Liver (tissue), 9 donors: Measurements from ENCODE around the gene LUC7L3. TPM values are rescaled to one million over a fixed set of nuclear protein-coding genes. Genes with fewer than 3 reads are reported as not detected.

Experiments used
- DNase-seq: peaks from one replicate; pipeline ENCODE4 v3.0.0-alpha.2; 2017; ENCODE audit warnings: low spot score
- H3K27ac ChIP-seq, 2 donors: one replicate each; pipeline ENCODE4 v1.7.0; 2013; ENCODE audit warnings: inconsistent platforms in 2 of 2, low read length in 2 of 2, control low read depth in 1 of 2, low read depth in 1 of 2, mild to moderate bottlenecking in 1 of 2
- H3K27me3 ChIP-seq, 4 donors: one replicate each; pipeline versions ENCODE4 v1.6.1 to v1.7.0; 2013; ENCODE audit warnings: low read length in 3 of 4, inconsistent platforms in 1 of 4, mild to moderate bottlenecking in 1 of 4, moderate library complexity in 1 of 4; ENCODE audit not compliant: control insufficient read depth in 4 of 4, insufficient read depth in 4 of 4
- H3K36me3 ChIP-seq, 4 donors: one replicate each; pipeline versions ENCODE4 v1.6.1 to v1.7.0; 2013; ENCODE audit warnings: low read length in 3 of 4, mild to moderate bottlenecking in 3 of 4, low read depth in 1 of 4, moderate library complexity in 1 of 4; ENCODE audit not compliant: control insufficient read depth in 4 of 4, insufficient read depth in 3 of 4
- H3K4me1 ChIP-seq, 4 donors: one replicate each; pipeline versions ENCODE4 v1.6.1 to v1.7.0; 2013; ENCODE audit warnings: low read length in 3 of 4, mild to moderate bottlenecking in 3 of 4, moderate library complexity in 1 of 4; ENCODE audit not compliant: control insufficient read depth in 4 of 4, insufficient read depth in 4 of 4
- H3K4me3 ChIP-seq, 3 donors: one replicate each; pipeline versions ENCODE4 v1.6.1 to v1.7.0; 2013; ENCODE audit warnings: low read length in 3 of 3, control low read depth in 1 of 3, low read depth in 1 of 3, mild to moderate bottlenecking in 1 of 3
- H3K9ac ChIP-seq, 2 donors: one replicate each; pipeline ENCODE4 v1.7.0; 2013; ENCODE audit warnings: low read length in 2 of 2, mild to moderate bottlenecking in 2 of 2, moderate library complexity in 2 of 2, control low read depth in 1 of 2, low read depth in 1 of 2
- H3K9me3 ChIP-seq, 4 donors: one replicate each; pipeline versions ENCODE4 v1.6.1 to v1.7.0; 2013; ENCODE audit warnings: low read length in 3 of 4; ENCODE audit not compliant: control insufficient read depth in 4 of 4
- EGR1 ChIP-seq, 2 donors: IDR thresholded peaks; 2 replicates each; pipeline ENCODE4 v1.6.1; 2016 to 2018; ENCODE audit warnings: antibody characterized with exemption in 2 of 2, low read depth in 2 of 2
- FOXA1 ChIP-seq: IDR thresholded peaks from 2 replicates; pipeline ENCODE4 v1.6.1; 2016; ENCODE audit warnings: antibody characterized with exemption
- FOXA2 ChIP-seq: IDR thresholded peaks from 2 replicates; pipeline ENCODE4 v1.6.1; 2016; ENCODE audit warnings: antibody characterized with exemption
- GABPA ChIP-seq, 2 donors: IDR thresholded peaks in 1 of 2; conservative IDR thresholded peaks in 1 of 2; 2 replicates each; pipeline ENCODE4 v1.6.1; 2016; ENCODE audit warnings: antibody characterized with exemption in 2 of 2, mild to moderate bottlenecking in 1 of 2, moderate library complexity in 1 of 2
- HNF4A ChIP-seq, 2 donors: conservative IDR thresholded peaks; 2 replicates each; pipeline ENCODE4 v1.6.1; 2016; ENCODE audit warnings: antibody characterized with exemption in 2 of 2, mild to moderate bottlenecking in 2 of 2
- HNF4G ChIP-seq: IDR thresholded peaks from 2 replicates; pipeline ENCODE4 v1.6.1; 2016; ENCODE audit warnings: antibody characterized with exemption
- JUND ChIP-seq, 2 donors: IDR thresholded peaks; 2 replicates each; pipeline ENCODE4 v1.6.1; 2016; ENCODE audit warnings: antibody characterized with exemption in 2 of 2
- NR2F2 ChIP-seq: IDR thresholded peaks from 2 replicates; pipeline ENCODE4 v1.6.1; 2016; ENCODE audit warnings: antibody characterized with exemption
- RXRA ChIP-seq, 2 donors: IDR thresholded peaks; 2 replicates each; pipeline ENCODE4 v1.6.1; 2017 to 2018; ENCODE audit warnings: antibody characterized with exemption in 2 of 2, mild to moderate bottlenecking in 1 of 2
- SP1 ChIP-seq: IDR thresholded peaks from 2 replicates; pipeline ENCODE4 v1.6.1; 2018; ENCODE audit warnings: antibody characterized with exemption, mild to moderate bottlenecking
- TAF1 ChIP-seq: conservative IDR thresholded peaks from 2 replicates; pipeline ENCODE4 v1.6.1; 2016; ENCODE audit warnings: antibody characterized with exemption, mild to moderate bottlenecking
- YY1 ChIP-seq: IDR thresholded peaks from 2 replicates; pipeline ENCODE4 v1.6.1; 2016; ENCODE audit warnings: antibody characterized with exemption, mild to moderate bottlenecking
- WGBS: extraction: QIAGEN DNeasy Blood & Tissue Kit; methylation state at CpG from one replicate; pipeline ENCODE4 v1.1.7; 2013; 5-methylcytosine and 5-hydroxymethylcytosine counted together
- polyA plus RNA-seq, 2 donors: library from polyadenylated mRNA; stranded (reverse) in 1 of 2; unstranded in 1 of 2; fragments of 200-250 nt in 1 of 2; fragments of >200 nt in 1 of 2; fragmentation: Nextera tagmentation in 1 of 2; extraction: Ambion mirVana in 1 of 2; gene quantifications; one replicate each; pipeline versions ENCODE4 v1.2.1 to v1.2.3, GENCODE V29; 2013 to 2015
- total RNA-seq, 2 donors: library from RNA; depleted of rRNA; stranded (reverse); fragments of >200 nt; gene quantifications; one replicate each; pipeline ENCODE4 v1.2.3, GENCODE V29; 2014
- TF ChIP-seq, protein P1 (sequence below): fragments of 150-350 bp; IDR thresholded peaks from 2 replicates; pipeline ENCODE4 v1.5.1; 2017; ENCODE audit warnings: improper control_type of control experiment, low read depth, low read length; ENCODE audit not compliant: missing input control
- TF ChIP-seq, protein P2 (sequence below): IDR thresholded peaks from 2 replicates; pipeline ENCODE4 v1.6.1; 2016; ENCODE audit warnings: antibody characterized with exemption
- TF ChIP-seq, protein P3 (sequence below): IDR thresholded peaks from 2 replicates; pipeline ENCODE4 v1.6.1; 2016; ENCODE audit warnings: antibody characterized with exemption, mild to moderate bottlenecking
- TF ChIP-seq, protein P4 (sequence below): IDR thresholded peaks from 2 replicates; pipeline ENCODE4 v1.6.1; 2016; ENCODE audit warnings: antibody characterized with exemption
- donor health status: healthy.
- donor health status: healthy.
- donor health status: healthy.
- donor health status: healthy.
- donor health status: healthy.

The LUC7L3 gene
- total and polyA plus RNA-seq, 4 donors: 15.5 to 126 (median 26.2) TPM

DNA sequence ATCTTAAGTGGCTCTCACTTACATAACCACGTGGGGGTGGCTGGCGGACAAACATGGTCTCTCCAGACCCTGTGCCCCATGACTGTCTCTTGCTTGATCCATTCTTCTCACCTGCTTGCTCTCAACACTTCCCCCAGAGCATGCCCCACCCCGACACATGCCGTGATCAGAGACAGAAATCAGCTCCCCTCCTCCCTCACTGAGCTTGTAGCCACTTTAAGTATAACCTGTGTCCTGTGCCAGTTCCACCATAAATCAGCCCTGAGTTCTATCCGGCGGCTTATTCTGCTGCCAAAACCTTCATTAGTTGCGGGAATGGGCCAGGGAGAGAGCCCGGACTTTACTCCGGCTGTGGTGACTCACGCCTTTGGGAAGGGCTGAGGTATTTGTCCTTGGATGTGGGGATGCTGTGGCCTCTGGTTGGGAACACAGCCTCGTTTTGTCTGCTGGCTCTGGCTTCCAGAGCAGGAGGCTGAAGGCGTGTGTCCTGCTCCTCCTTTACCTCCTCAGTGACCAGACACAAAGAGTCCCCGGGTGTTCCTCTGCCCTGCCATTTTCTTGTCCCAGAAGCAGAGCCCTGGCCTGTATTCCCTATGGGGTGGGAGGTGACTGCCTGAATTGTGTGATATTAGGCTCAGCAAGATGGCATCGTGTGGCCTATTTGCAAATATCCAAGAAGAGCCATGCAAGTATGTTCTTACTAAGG lies 32.8 kb upstream of the LUC7L3 start (continued):
- TF ChIP-seq, protein P1, sequence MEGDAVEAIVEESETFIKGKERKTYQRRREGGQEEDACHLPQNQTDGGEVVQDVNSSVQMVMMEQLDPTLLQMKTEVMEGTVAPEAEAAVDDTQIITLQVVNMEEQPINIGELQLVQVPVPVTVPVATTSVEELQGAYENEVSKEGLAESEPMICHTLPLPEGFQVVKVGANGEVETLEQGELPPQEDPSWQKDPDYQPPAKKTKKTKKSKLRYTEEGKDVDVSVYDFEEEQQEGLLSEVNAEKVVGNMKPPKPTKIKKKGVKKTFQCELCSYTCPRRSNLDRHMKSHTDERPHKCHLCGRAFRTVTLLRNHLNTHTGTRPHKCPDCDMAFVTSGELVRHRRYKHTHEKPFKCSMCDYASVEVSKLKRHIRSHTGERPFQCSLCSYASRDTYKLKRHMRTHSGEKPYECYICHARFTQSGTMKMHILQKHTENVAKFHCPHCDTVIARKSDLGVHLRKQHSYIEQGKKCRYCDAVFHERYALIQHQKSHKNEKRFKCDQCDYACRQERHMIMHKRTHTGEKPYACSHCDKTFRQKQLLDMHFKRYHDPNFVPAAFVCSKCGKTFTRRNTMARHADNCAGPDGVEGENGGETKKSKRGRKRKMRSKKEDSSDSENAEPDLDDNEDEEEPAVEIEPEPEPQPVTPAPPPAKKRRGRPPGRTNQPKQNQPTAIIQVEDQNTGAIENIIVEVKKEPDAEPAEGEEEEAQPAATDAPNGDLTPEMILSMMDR: no peak
- TF ChIP-seq, protein P2, sequence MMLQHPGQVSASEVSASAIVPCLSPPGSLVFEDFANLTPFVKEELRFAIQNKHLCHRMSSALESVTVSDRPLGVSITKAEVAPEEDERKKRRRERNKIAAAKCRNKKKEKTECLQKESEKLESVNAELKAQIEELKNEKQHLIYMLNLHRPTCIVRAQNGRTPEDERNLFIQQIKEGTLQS: peak; percentile 99
- TF ChIP-seq, protein P3, sequence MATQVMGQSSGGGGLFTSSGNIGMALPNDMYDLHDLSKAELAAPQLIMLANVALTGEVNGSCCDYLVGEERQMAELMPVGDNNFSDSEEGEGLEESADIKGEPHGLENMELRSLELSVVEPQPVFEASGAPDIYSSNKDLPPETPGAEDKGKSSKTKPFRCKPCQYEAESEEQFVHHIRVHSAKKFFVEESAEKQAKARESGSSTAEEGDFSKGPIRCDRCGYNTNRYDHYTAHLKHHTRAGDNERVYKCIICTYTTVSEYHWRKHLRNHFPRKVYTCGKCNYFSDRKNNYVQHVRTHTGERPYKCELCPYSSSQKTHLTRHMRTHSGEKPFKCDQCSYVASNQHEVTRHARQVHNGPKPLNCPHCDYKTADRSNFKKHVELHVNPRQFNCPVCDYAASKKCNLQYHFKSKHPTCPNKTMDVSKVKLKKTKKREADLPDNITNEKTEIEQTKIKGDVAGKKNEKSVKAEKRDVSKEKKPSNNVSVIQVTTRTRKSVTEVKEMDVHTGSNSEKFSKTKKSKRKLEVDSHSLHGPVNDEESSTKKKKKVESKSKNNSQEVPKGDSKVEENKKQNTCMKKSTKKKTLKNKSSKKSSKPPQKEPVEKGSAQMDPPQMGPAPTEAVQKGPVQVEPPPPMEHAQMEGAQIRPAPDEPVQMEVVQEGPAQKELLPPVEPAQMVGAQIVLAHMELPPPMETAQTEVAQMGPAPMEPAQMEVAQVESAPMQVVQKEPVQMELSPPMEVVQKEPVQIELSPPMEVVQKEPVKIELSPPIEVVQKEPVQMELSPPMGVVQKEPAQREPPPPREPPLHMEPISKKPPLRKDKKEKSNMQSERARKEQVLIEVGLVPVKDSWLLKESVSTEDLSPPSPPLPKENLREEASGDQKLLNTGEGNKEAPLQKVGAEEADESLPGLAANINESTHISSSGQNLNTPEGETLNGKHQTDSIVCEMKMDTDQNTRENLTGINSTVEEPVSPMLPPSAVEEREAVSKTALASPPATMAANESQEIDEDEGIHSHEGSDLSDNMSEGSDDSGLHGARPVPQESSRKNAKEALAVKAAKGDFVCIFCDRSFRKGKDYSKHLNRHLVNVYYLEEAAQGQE: peak; percentile 75
- peak in 1 of 2 donors; percentile 75 for TF ChIP-seq EGR1 (IDR thresholded peaks at IDR 0.05; ENCODE audit: low read depth in 2 of 2)

DNA sequence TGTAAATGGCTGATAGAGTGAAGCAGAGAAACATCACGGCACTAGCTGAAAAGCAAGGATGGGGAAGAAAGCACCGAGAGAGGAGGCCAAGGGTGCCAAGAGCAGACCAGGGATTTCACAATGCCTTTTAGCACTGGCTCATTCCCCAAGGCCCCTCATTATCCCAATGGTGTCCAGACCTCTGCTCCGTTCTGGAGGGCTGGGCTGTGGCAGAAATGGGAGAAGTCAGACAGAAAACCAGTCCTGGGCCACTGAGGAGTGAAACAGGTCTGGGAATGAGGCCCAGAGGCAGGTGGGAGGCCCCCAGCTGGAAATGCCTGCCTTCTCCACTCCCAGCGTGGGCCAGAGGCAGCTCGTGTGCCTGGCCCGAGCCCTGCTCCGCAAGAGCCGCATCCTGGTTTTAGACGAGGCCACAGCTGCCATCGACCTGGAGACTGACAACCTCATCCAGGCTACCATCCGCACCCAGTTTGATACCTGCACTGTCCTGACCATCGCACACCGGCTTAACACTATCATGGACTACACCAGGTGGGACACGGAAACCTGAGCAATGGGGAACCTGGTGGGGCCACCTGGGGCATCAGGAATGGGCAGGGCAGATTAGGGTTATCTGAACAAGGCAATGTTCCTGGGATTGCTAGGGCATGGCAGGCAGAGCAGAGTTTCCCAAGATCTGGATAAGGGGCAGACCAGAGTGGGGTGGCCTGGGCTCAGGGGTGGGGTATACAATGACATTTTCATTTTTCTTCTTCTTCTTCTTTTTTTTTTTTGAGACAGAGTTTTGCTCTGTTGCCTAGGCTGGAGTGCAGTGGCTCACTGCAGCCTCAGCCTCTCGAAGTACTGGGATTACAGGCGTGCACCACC lies 32.0 kb upstream of the LUC7L3 start:
- peak overlapping the region; percentile 85 to 94 for H3K27ac ChIP-seq
- TF ChIP-seq, protein P4, sequence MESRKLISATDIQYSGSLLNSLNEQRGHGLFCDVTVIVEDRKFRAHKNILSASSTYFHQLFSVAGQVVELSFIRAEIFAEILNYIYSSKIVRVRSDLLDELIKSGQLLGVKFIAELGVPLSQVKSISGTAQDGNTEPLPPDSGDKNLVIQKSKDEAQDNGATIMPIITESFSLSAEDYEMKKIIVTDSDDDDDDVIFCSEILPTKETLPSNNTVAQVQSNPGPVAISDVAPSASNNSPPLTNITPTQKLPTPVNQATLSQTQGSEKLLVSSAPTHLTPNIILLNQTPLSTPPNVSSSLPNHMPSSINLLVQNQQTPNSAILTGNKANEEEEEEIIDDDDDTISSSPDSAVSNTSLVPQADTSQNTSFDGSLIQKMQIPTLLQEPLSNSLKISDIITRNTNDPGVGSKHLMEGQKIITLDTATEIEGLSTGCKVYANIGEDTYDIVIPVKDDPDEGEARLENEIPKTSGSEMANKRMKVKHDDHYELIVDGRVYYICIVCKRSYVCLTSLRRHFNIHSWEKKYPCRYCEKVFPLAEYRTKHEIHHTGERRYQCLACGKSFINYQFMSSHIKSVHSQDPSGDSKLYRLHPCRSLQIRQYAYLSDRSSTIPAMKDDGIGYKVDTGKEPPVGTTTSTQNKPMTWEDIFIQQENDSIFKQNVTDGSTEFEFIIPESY: no peak
- TF ChIP-seq, protein P2: no peak
- no peak for TF ChIP-seq RXRA (IDR thresholded peaks at IDR 0.05)
- no peak for TF ChIP-seq HNF4G
- TF ChIP-seq FOXA1: no peak
- no peak for TF ChIP-seq GABPA (IDR thresholded peaks at IDR 0.05 in 1 of 2, conservative IDR thresholded peaks at IDR 0.05 in 1 of 2)
- TF ChIP-seq FOXA2: no peak
- no peak for TF ChIP-seq SP1
- no peak for TF ChIP-seq TAF1
- TF ChIP-seq, protein P3: no peak
- TF ChIP-seq HNF4A (conservative IDR thresholded peaks at IDR 0.05): no peak
- no peak for TF ChIP-seq YY1
- TF ChIP-seq, protein P1: no peak
- no peak for TF ChIP-seq EGR1 (IDR thresholded peaks at IDR 0.05; ENCODE audit: low read depth in 2 of 2)
- no peak for TF ChIP-seq NR2F2
- TF ChIP-seq JUND (IDR thresholded peaks at IDR 0.05): no peak
- H3K27me3 ChIP-seq: no peaks in the 10 kb centered on the region
- no peak overlapping the region for H3K9ac ChIP-seq
- no peak for DNase-seq
- H3K4me3 ChIP-seq: no peak overlapping the region
- 86% methylated on average over 16 of the region's 16 CpGs for WGBS
- peaks cover 0 to 4% (median 1%) of the 10 kb centered on the region in 4 donors for H3K36me3 ChIP-seq
- H3K9me3 ChIP-seq: no peaks in the 10 kb centered on the region
- H3K4me1 ChIP-seq: peaks cover 42 to 87% (median 79%) of the 10 kb centered on the region in 4 donors
